NCI-H510A (cell line): ENCODE results near the gene PDE4D.

ENCODE experiments used
- DNase-seq: peaks from one replicate; lab custom pipeline; 2025; lab: John Stamatoyannopoulos, UW

PDE4D gene

DNA sequence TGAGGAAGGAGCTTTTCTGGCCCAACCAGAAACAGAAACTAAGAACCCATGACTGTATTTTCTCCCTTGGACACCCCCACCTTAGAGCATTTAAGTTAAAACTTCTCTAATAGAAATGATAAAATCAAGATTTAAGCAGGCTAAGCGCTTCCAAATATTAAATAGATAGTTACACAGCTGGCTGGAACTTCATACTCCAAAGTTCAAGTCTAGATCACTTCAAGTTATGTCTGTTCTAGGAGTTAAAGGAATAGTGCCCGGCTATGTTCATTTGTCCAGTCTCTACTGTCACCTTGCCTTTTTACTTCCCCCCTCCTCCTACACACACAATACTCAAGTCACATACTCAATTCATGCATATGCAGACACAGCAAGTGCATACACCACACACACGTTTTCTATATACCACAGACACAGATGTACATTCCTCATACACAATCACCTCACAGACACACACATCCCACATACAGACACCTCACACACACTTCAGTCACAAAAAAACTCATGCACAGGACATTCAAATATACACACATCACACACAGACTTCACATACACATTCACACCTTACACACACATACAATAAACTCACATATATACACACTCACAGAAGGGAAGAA is 237.7 kb downstream of the PDE4D start:
- no peak for DNase-seq

DNA sequence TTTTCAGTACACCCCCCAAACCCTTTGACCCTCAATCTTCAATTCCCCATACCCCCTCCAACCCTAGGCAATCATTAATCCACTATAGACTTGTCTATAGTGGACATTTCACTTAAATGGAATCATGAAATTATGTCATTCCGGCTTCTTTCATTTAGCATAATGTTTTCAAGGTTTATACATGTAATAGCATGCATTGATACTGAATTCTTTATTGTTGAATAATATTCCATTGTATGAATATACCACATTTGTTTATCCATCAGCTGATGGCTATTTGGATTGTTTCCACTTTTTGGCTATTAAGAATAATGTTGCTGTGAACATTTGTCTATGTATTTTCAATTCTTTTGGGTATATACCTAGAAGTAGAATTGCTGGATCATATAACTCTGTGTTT is 238.8 kb downstream of the PDE4D start:
- DNase-seq = no peak

DNA sequence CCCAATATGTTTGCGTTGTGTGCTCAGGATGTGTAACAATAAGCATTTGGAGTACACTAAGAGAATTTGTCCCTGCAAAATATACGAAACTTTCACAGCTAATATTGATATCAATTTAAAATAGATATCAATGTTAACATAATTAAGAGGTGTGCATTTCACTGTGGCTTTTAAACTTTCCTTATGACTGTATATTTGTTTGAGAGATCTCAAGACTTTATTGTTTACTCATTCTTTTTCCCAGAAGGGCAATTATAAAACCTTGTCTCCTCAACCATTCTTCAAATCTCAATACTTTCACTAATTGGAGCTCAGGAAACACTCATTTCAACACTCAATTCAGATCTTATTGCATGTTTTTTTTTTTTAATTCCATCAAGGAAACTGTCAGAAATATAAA is 241.1 kb downstream of the PDE4D start:
- DNase-seq = no peak

DNA sequence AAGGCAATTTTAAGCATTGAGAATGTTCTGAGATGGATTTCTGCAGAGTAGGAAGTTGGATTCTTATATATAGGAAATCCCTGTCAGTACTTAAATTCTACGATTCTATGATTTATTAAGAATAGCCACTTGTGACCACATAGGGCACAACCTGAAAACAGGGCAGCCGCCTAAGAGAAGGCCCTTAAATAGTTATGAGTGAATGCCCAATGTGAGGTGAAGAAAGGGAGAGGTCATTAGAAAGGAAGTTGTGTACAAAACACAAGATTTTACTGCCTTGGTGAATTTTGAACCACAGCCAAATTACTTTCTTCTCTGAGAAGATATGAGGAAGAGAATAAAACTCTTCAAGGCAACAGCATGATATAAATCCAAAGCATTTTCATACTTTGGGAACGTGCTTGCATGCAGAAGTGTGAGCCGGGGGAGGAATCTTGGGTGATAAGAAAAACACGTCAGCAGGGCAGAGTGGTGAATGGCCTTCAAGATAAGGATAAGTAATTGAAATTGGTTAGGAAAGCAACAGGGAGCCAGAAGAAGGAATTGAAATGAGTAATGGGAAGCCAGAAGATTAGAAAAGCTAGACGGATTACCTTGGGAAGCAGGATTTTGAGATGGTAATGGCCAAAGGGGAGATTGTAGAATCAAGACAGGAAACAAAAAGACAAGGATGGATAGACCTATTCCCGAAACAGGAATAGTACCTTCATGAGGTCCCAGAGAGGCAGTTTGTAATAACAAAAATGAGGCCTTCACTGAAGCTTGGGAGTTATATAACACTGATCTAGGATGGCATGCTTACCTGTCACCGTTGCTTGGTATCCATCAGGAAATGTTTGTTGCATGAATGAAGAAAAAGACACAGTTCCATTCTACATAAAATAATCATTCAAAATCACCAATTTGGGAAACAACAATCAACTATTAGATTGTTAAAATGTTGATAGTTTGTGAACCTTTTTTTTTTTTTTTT is 244.3 kb downstream of the PDE4D start:
- no peak for DNase-seq

DNA sequence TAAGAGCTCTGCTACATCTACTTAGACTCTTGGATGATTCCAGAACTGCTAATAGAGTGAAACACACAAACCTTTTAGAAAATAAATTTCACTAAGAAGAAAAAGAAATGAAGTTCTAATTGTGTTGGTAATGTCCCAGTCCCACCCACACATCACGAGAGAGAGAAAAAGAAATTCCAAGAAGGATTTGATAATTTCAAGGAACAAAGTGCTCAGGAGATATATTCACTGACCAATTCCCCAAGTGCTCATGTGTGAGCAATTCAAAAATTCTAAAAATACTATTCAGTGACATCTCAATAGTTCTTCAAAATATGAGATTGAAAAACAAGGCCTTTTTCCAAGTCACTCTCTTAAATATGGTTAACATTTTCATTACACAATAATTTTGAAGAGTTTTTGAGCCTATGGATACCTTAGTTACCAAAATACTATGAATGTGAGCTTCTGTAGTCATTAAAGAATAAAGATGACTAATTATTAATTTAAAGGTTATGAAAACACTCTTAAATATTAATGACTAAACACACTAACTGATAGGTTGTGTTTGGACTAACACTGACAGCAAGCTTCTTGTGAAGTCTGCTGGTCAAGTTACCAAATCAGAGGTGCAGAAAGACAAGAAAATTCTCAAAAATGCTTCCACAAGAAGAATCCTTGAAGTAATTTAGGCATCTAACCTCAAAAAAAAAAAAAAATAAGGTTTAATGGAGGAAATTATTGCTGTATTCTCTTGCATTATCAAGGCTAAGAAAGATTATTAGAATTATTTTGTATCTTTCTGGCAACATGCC is 245.3 kb downstream of the PDE4D start:
- DNase-seq = no peak

DNA sequence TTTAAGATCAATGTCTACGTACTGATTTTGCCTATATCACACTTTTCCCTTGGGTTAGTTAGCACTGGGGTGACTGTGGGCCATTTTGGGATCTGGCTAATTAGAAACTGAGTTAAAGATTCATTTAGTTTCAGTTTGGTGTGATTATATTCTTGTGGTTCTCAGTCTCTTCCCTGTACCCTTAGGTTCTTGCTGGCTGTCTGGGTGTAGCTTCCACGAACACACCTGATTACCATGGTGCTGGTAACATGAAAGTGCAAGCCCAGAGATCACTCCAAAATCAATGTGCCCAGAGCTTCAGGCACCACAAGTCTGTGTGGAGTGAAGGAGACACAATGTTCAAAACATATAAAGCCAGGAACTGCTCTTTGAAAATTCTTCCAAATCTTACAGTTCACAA is 248.1 kb downstream of the PDE4D start:
- no peak for DNase-seq

DNA sequence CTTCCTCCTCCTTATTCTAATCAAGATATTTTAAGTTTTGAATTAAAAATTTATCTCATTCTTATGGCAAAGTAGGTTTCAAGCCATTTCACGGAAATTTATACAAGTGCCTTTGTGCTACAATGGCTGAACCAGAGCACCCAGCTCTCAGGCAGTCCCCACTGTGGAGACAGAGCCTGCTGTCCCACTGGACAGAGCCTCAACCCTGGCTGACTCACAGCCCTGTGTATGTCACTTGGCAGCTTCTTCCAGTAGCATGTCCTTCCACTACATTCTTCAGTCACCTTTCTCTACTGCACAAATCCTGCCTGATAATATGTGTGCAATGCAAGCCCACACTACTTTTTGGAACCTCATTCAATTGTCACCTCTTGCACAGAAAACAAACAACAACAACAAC is 253.1 kb downstream of the PDE4D start:
- DNase-seq = no peak

DNA sequence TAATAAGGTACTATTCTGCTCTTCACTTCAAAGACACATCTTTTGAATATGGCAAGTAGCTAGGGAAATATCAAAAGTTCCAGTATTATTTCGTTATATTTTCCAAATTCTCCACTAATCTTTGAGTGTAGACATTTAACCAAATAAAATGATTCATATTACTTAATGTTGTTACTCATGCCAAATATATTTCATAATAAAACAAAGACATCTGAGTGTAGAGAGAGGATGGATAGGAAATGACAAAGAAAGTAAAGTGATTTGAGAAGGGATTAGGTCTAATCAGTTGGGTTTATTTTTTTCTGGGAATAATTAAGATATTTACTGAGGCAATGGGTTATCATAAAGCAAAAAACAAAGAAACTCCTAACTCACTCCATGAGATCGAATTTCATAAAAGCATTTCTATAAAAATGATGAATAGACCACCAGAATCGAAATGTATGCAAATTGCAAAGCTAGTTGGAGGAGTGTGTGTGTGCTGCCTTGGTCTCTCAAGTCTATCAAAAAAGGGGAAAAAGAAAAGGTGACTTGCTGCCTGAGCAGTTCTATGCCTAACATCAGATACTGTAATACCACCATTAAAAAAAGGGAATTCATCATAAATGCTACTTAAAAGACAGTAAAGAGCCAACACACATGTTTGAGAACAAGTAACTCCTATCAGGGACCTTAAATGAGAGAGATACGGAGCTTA is 255.5 kb downstream of the PDE4D start:
- no peak for DNase-seq

DNA sequence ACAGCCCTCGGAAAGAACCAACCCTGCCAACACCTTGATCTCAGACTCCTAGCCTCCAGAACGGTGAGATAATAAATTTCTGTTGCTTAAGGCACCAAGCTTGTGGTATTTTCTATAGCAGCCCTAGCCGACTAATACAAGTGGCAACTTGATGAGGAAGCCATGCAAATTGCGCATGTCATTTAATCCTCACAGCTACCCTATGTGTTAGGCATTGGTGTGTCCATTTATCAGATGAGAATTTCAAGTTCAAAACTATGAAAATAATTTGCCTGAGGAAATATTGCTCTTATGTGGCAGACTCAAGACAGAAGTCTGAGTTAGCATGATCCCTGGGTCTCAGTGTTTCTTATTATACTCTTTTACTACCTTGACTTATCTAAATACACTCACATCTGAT is 264.0 kb downstream of the PDE4D start:
- no peak for DNase-seq

DNA sequence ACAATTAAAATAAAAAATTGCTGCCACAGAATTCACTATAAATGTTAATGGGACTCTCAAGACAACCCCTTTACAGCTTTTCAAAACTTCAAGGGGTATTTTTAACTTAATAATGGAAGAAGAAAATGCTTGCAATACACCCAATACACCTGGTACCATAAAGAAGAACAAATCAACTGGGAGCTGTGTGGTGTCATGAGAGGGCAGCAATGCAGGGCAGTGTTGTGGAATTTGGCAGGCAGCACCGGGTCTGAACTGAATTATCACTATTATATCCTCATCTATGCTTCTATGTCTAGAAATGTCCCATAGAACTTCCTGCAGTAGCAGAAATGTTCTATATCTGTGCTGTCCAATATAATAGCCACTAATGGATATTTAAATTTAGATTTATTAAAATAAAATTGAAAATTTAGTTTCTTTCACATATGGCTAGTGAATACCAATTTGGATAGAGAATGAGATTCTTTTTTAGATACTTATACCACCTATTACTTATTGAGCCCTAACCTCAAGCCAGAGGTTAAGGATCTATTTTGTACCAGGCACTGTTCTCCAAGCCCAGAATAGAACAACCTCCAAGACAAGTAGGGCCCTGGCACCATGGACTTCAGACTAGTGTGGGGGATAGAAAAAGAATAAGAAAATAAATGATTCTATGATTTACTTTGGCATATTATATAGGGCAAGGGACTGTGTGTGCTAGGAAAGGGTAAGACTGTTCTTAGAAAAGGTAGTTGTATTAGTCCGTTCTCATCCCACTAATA is 265.3 kb downstream of the PDE4D start:
- no peak for DNase-seq

DNA sequence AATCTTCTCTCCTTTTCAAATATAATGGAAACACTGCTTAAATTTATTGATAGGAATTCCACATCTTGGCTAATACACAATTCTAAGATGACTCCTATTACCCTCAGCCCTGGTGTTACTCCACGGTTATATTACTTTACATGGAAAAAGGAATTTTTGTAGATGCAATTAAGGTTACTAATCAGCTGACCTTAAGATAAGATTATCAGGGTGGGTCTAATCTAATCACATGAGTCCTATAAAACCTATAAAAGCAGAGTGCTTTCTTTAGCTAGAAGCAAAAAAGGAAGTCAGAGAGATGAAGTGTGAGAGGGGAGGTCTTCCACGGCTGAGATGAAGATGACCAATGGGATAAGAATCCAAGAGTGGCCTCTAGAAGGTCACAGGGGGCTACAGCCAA is 268.6 kb downstream of the PDE4D start:
- DNase-seq = no peak

DNA sequence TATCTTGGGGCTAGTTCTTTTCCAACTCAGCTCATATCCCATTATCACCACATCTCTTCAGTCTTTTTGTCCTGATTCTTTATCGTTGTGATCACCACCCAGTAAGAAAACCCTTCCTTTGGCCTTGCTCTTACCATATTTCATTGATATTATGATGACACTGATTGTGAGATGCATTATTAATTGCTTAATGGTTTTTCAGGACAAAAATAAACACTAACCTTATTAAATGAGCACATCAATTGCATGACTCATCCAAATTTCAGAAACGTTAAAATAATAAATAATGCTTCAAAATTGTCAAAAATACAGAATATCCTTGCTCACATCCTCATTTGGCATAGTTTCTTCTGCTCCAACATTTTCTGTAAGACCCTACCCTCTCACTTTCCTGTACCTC is 270.7 kb downstream of the PDE4D start:
- DNase-seq = no peak

DNA sequence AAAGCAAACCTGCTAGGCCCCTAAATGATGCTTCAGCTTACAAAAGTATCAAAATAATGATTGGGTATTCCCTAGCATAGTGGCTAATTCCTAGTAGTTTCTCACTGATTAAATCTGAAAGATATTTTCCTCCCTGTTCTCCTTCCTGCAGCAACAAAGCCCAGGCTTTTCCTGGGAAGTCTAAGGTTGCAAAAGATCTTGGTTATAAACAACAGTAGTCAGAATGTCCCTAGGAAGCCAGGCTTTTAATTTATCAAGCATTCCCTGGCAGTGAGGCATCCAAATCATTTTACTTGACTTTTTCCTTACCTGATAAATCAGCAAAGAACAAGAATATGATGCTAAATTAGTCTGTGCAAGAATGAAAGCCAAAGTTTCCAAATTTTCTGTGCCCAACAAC is 272.0 kb downstream of the PDE4D start:
- no peak for DNase-seq

DNA sequence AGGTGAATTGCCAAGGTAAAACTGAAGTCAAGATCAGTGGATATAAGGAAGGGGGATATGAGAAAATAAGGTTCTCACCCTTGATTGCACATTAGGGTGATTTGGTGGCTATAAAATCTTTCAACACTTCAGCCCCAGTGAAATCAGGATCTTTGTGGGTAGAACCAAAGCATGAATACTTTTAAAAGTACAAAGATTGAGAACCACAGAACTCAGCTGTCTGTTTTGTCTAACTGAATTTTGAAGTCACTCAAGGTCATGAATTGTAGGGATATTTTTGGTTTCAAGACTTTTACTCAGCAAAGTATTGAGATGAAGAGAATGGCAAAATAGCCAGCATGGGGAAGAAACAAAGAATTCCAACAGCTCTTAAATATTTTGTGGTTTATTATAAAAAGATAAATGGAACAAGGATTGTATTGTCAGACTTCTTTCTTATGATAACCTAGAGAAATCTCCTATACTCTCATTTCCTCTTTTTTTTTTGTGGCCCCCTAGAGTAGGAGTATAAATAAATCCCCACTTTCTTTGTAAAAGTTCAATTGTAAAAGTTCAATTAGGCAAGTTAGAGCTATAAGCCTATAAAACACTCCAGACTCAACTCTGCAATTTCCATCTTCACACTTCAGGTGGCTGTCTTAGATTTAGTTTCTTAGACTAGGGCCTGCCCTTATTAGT is 272.9 kb downstream of the PDE4D start:
- no peak for DNase-seq

DNA sequence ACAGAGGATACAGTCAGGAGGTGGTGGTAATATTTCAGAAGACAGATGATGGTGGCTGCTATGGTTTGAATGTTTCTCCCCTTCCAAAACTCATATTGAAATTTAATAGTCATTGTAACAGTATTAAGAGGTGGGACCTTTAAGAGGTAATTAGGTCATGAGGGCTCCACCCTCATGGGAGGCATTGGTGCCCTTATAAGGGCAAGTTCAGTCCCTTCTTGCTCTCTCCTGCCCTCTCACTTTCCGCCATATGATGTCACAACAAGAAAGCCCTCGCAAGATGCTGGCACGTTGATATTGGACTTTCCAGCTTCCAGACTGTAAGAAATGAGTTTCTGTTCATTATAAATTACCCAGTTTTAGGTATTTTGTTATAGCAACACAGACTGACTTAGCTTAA is 274.9 kb downstream of the PDE4D start:
- no peak for DNase-seq

DNA sequence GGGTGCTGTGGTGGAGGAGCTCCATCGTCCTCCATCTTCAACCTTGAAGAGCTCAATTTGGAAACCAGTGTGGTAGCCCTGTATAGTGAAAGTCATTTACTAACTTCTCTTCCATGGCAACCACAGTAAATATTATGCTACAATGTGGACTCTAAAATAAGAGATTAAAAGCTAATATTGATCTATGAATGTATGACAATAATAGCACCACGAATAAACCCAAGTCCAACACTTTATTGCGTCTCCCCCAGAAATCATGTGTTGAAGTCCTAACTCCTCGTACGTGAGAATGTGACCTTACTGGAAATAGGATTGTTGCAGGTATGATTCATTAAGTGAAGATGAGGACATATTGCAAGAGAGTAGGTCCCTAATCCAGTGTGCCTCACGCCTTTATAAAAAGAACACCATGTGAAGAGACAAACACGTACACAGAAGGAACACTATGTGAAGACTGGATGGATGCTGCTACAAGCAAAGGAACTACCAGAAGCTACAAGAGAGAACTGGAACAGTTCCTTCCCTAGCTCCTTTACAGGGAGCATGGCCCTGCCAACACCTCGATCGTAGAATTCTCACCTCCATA is 276.2 kb downstream of the PDE4D start:
- DNase-seq = no peak

DNA sequence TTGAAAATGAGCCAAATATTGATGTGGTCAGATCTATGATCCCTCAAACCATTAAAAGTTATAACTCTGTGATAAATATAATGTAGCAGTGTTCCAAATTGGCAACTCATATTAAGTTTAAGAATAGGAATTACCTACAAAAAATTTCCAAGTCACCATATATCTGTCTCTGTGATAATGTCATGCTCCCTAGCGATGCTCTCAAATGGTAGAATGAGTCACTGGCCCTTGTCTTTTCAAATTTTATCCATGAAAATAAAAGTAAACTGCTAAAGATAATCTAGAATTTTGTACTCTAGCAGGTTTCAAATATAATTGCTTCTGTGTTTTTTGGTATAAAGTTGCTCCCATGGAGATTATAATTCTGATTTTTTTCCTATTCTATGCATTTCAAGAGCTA is 277.1 kb downstream of the PDE4D start:
- DNase-seq = no peak

DNA sequence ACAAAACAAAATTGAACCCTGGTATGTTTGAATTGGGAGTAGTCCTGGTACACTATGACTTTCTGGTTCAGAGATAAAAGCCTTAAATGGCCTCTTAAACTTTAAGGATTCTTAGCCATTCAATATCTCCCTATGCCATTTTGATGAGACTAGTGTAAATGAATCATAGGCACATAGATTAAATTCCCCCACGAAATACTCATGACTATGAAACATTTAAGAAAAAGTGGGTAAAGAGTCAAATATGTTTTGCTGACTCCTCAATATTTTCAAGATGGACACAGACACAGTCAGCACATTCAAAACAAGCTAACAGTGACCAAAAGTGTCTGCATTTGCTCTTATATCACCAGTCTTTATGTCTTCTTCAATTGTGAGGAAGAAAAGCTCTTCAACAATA is 278.3 kb downstream of the PDE4D start:
- DNase-seq = no peak

DNA sequence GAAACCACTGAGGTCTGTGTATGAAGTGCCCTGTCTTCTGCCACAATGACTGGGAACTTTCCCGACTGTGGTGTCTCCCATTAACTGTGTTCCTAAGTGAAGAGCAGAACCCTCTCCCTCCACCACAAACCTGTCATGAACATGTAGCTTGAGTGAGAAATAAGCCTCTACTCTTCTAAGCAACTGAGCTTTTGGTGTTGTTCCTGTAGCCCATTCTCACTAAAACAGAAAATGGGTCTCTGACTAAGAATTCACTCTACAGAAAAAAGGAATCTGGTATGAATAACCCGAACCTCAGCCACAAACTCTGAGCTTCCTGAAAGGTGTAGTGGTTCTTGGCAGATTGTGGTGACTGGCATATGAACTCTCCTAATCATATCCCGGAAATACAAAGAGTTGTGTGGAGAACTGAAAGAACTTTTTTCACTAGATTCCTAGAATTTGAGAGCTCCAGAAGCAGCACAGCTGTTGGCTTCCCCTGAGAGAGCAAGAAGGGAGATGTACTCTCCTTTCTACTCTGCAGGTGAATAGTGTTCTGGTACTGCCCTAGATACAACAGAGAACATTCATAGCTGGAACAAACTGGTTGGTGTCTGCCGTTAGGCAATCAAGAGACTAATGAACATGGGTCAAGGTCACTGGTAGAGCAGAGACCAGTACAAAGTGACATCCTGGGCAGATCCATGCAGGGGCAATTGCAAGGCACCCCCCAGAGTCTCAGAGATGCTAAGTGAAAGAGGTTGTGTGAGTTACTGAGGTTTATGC is 283.8 kb downstream of the PDE4D start:
- DNase-seq = no peak

DNA sequence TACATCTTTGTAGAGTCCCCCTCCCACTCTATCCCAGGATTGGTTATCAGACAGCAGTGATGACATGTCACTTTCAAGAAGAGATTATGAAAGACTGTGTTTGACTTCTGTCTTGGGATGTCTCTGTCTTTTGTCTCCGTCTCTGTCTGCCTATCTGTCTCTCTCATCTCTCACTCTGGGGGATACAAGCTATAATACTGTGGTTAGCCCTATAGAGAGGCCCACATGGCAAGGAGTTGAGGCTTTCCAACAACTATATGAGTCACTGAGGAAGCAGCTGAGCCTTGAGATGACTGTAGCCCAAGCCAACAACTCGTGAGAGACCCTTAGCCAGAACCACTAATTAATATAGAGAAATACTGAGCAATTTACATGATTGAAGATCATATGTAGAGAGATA is 284.8 kb downstream of the PDE4D start:
- DNase-seq = no peak
